CD4-positive, alpha-beta T cell treated with Interferon alpha-2 for 1 hour (primary cell): Measurements from ENCODE around the gene AKAP13.
"Not testable (repeated sequence)": the region's sequence is repeated elsewhere in the genome, so short reads cannot be mapped to it uniquely, and the experiment has no call there.

Experiments
- DNase-seq, 2 donors: peaks; one replicate each; pipeline ENCODE4 v3.0.0-alpha.2; 2020 to 2022

Gene AKAP13

DNA sequence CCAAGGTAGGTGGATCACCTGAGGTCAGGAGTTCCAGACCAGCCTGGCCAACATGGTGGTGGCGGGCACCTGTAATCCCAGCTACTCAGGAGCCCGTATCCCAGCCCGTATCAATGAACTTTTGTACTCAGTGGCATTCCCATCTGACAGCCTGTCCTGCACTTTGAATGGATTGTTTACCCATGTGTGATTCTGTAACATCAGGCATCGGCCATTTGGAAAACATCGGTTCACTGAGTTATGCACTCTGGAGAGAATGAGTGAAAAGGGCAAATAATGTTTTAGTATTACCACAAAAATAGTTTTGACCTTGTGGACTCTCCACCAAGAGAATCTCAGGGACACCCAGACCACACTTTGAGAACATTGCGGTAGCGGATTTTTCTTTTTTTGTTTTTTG, 400.7 kb downstream of the AKAP13 start:
- DNase-seq: no peak

DNA sequence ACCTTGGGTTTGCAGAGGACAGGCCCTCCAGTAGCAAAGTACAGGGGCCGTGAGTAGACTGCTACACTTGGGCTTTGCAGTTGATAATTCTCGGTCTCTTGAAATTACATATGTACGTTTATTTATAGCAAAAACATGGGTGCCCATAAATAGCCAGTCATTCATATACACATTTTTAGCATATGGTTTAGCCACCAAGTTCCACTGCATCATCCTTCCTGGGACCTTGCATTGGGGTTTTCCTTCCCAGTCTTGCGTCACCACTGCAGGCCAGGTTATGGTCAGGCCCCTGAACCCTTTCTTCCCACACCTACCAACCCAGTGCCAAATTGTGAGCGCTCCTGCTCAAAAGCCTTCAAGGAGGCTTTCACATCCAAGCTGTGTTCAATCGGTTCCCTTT, 401.7 kb downstream of the AKAP13 start:
- DNase-seq: no peak

DNA sequence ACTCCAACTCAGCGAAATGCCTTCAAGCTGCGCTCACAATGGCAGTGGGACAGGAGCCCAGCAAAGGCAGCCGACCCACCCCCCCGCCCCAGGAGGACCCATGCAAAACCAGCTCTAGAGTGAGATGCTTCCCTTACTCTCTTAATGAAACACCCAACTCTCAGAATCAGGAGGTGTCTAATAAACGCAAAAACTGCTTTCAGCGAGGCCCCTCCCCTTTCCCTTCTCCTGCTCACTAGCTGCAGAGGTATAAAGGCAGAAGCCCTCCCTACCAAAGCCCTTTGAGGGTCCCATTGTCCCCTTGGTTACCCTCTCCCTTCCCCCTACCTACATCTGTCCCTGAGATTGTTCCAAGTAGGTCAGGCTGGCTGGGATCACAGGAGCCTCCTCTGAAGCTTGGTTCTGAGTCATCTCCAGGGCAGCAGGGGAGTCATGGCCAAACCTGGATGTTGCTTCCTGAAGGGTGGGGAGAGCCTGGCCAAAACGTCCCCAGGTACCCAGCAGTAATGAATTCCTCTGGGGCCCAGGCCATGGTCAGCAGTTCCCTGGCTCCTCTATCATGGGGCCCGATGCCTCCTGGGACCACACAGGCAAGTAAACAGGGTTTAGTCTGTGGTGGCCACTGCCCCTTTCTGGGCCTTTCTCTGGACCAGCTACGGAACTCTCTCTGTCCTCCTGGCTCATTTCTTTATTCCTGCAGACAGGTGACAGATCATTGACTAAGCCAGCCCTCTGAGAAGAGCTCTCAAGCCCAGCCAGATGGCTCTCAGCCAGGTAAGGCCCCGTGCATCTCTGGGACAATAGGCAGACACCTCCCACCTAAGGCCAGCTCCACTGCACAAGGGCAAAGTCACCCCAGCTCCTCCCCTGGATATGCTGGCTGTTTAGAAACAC, 405.7 kb downstream of the AKAP13 start:
- peak in 1 of 2 donors; percentile 11 for DNase-seq

DNA sequence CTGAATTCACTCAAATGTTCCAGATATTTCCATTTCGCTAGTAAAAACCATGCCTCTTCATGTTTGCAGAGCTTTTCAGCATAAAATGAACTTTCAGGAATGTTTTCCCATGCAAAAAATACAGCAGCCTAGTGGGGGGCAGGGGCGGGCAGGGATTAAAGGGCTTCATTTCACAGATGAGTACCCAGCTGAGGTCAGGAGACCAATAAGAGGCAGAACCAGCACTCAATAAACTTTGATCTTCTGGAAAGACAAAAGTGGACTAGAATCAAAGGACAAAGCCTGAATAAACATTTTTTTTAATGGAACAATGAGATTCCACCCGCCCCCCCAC, 406.3 kb downstream of the AKAP13 start:
- DNase-seq: no peak

DNA sequence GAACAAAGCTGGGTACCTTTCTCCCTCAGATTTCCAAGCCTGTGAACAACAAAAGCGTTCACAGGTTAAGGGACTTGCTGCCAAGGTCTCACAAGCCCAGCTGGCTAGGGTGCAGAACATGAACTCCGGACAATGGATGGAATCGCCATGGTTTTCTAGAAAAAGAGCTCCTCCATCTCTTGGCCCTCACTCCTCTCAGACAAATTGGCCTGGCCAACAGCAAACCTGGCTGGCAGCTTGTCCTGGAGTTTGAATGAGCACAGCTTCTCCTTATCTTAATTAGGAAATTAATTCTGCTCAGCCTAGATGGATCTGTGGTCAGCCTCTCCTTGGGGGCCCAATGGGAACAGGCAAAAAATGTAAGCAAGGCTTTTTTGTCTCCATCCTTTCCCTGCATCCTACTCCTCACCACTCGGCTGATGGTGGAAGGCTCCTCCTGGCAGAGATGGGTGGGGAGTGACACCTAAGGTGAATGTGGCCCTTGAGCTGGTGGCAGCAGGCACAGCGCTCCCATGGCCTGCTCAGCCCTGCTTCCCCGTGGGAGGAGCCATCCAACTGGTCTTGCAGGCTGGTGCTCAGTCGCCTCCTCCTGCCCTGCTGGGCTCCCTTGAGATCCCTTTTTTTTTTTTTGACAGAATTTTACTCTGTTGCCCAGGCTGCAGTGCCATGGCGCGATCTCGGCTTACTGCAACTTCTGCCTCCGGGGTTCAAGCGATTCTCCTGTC, 408.5 kb downstream of the AKAP13 start:
- no peak for DNase-seq

DNA sequence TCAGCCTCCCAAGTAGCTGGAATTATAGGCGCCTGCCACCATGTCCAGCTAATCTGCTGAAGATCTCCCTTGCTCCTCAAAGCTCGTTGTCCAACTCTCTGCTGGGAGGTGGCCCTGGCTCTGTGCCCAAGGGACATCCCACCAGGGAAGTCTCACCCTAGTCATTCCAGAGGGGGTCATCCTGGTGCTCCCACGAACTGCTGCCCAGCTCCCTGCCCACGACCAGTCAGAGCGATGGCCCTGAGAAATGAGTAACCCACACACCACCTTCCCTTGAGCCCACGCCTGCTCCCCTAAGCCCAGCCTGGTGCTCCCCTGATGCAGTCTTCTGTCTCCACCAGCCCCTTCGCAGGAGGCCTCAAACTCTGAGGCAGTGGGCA, 409.1 kb downstream of the AKAP13 start:
- no peak for DNase-seq

DNA sequence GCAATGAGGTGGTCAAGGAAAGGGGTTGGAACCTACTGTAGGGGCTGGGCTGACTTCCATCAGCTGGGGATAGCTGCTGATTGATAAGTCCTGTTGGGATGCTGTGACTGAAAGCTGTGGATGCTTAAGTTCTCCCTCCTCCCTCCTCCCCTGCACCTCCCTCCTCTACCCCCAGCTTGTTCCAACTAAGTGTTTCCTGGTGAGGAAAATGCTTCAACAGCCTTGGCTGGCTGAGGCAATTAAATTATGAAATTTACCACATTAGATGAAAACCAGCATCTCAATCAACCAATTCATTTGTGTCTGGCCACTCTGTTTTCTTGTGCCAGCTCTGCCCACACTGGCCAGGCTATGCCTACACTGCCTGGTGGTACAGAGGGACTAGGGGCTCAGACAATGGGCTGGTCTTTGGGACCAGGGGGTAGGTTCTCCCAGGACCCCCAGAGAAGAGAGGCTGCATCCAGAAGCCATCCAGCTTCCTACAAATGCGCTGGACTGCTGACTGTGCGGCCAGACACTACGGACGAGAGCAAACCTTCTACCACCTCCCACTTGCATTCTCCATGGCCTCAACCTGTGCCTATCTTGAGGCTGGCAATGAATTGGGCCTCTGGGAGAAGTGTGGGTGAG, 411.8 kb downstream of the AKAP13 start:
- no peak for DNase-seq

DNA sequence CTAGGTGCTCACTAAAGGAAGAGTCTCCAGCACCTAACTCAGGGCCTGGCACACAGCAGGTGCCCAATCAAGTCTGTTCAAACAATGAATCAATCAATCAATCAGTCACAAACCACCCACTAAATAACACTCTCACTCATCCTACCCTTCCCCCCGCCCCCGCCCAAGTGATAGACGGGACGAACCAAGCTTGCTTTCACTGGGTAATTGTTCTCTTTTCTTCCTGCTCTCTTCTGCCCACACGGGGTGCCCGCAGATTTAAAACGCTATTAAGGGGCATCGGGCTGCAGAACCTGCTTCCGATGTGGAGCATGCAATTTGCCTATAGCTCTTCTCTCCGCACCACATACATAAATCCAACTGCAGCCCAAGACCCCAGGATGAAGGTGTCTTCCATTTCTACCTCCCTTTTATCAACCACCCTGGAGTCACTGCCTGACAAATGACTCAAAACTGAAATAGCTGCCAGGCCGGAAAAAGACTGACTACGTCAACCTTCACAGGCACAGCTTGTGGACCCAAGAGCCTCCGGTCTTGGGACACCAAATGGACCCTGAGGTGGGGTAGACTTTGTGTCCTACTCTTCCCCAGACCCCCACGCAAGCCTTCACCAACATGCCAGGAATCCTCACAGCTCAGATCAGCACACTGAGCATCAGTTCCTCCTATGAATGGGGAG, 412.6 kb downstream of the AKAP13 start:
- DNase-seq: peak in 1 of 2 donors; percentile 28

DNA sequence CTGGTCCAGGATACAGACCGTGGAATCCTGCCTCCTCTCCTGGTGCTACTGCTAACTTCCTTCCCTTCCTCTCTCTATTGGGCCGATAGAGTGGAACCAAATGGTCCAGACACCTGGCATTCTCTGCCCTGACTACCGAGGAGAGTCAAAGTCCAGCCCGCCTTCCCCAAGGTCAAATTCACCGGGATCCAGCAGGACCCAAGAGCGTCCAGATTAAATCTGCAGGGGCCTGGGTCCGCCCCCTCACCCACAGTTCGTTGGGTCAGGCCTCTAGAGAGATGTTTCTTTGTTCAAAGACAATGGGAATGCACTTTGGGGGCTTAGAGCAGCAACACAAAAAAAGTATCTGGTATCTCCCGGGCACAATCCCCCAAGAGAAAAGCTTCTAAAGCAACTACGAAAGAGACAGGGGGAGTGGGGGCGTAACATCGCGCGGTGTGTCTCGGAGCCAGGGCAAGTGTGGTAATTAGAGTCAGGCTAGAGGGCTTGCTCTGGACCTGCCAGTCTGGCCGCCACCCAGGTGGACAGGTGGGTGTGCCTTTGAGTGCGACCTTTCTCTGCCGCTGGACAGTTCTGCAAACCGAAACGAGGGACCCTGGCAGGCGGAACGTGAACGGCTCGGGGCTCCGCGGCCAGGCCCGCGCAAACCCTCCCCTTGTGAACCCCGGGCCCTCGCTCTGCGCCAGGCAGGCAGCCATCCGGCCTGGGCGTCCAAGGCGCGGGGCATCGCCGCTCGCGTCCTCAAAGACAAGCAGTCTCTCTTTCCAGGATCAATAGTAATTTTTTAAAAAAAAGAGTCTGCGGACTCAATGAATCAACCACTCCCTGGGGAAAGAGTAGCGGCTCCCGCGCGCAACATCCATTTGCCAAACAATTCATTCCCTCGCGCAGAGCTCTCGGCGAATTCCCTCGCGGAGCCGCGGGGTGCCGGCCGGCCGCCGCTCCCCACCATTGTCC, 413.5 kb downstream of the AKAP13 start:
- DNase-seq: peak in 1 of 2 donors; percentile 39

DNA sequence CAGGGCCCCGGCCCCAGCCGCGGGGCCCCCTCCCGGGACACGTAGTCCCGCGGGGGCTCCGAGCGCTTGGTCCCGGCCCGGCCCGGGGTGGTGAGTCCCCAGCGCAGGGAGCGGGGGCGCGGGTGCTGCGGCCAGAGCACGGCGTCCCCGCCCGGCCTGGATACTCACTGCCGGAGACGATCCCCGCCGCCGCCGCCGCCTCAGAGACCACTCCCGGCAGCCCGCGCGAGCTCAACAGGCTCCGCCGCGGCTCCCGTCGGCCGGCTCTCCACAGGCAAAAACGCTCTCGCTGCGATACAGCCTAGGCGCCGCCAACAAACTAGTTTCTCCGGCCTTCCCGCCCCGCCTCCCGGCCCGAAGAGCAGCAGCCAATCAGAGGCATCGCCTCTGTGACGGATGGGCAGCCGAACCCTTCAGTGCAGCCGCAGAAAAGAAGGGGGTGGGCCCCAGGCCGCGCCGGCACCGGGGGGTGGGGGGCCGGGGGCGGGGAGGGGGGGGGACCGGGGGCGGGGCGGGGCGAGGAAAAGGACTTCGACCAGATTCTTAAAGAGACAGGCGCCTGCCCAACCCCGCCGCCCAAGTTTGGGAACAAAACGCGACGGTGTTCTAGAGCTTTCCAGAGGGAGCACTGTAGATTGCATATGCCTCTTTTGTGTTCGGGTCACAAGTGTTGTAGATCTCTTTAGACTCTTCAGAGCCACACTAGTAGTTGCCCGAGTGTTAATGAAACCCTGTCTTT, 414.4 kb downstream of the AKAP13 start, which contains the start of gene KLHL25:
Gene KLHL25 (minus strand): TSS at position 328 of the 739 bp plus-strand sequence. CDS start 25,115 bp downstream, outside the sequence.
- DNase-seq: peak; percentile 94 to 96

DNA sequence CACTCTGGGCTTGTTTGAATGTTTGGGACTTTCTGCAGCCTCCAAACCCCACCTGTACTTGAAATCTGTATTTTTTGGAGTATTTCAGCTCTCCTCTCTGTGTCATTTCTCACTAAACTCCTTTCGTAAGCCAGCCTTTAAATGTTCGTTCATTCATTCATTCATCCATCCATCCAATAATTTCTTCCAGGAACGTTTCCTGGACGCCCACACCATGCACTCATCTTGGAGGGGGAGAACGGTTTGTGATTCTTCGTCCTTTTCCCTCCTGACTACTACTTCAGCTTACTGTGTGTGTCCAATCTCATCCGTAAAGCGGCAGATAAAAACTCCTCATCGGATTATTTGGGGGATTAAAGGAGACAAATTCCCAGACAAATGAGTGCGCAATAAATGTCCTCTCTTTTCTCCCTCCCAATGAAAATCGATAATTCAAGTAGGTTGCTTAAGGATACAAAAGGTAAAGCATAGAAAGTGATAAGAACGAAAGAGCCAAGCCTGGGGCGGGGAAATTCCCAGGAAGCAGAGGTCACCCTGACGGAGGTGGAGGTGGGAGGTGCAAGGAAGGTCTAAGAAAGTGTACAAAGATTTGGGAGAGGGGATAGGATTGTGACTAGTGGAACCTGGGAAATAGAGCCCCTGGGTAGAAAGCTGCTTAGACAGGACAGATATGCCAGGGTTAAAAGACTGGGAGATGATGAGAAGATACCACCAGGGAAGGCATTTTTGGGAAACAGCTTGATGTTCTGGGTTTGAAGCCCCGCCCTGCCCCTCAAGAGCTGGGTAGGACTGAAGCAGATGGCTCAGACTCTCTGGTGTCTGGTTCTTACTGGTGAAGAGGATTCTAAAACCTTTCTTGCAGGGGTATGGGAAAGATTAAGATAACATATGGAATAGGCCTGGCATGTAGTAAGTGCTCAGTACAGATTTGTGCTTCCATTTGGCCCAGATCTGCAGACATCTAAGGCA, 415.2 kb downstream of the AKAP13 start:
- no peak for DNase-seq

DNA sequence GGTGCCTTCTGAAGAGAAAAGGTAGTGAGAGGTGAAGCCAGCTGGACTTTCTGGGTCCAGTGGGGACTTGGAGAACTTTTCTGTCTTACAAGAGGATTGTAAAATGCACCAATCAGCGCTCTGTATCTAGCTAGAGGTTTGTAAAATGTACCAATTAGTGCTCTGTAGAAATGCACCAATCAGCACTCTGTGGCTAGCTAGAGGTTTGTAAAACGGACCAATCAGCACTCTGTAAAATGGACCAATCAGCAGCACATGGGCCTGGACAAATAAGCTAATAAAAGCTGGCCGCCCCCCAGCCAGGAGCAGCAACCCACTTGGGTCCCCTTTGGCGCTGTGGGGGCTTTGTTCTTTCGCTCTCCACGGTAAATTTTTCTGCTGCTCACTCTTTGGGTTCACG, 416.0 kb downstream of the AKAP13 start:
- not testable (repeated sequence) for DNase-seq
